Measurements from ENCODE around the gene NEDD9. TPM values are rescaled to one million over a fixed set of nuclear protein-coding genes. Genes with fewer than 3 reads are reported as not detected.

The NEDD9 gene
- total RNA-seq, 1 donor from 2014 or later = 36.9 TPM

DNA sequence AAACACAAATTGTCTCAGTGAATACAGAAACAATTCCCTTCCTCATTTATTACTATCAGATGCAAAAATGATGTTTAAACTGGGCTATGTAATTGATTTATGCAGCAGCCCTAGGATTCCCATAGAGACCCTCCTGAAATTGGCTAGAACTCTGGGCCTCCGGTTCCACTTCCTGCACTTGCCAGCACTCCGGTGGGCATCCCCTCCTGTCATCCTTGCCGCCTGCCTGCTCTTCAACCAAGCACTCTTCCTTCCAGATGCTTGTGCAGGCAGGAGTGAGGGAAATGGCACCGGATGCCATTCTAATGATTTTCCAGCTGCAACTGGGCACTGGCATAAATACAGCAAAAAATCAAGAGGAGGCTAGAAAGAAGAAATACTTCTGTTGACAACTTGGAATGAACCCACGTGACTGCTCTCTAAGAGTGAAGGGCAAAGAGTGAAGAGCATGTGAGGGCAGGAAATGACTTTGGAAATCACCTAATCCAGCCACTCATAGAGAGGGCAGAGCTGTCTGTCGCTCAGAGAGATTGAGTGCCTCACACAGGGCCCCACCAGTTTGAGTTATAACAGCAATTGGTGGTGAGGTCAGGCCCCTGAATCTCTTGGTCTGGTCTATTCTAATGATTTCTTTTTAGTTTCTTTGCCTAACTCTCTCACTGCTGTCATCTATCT, 3.7 kb upstream of the NEDD9 start:
- Mint-ChIP-seq H3K27ac (peak overlapping the region; percentile 66), H3K4me1 (peaks cover 40% of the 10 kb centered on the region), H3K36me3 (ENCODE audit: low read depth) (peaks cover 19% of the 10 kb centered on the region), H3K27me3 (no peaks in the 10 kb centered on the region), H3K4me3 (peak overlapping the region; percentile 20), H3K9me3 (peaks cover 3% of the 10 kb centered on the region)
- intact Hi-C loops (cut with micrococcal nuclease) = loop anchor here (10.0 kb wide), 3 partner anchors 259 to 491 kb away; partner anchors contain the start of gene TMEM14B
- peak; percentile 86 for DNase-seq

DNA sequence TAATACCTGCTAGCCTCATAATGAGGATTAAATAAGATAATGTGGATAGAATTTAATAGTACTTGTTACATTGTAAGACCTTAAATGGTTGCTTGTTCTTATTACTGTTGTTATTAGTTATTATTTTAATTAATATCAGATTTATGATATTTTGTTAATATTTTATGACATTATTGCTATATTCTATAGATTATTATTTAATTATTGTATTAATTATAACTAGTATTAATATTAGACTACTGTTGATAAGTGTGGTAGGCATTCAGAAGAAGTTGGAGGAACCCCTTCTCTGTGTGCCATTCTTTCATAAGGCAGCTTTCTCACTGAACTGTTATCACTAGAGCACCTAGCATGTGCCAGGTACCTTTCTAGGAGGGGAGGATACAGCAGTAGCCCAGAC, 2.6 kb upstream of the NEDD9 start:
- peaks cover 24% of the 10 kb centered on the region for H3K36me3 Mint-ChIP-seq (ENCODE audit: low read depth)
- H3K27me3 Mint-ChIP-seq = no peaks in the 10 kb centered on the region
- H3K27ac Mint-ChIP-seq = no peak overlapping the region
- no peak overlapping the region for H3K4me3 Mint-ChIP-seq
- no peak for DNase-seq
- intact Hi-C loops (cut with micrococcal nuclease) = loop anchor here (10.0 kb wide), 3 partner anchors 260 to 490 kb away; partner anchors contain the start of gene TMEM14B
- H3K9me3 Mint-ChIP-seq = peaks cover 3% of the 10 kb centered on the region
- H3K4me1 Mint-ChIP-seq = peaks cover 51% of the 10 kb centered on the region

DNA sequence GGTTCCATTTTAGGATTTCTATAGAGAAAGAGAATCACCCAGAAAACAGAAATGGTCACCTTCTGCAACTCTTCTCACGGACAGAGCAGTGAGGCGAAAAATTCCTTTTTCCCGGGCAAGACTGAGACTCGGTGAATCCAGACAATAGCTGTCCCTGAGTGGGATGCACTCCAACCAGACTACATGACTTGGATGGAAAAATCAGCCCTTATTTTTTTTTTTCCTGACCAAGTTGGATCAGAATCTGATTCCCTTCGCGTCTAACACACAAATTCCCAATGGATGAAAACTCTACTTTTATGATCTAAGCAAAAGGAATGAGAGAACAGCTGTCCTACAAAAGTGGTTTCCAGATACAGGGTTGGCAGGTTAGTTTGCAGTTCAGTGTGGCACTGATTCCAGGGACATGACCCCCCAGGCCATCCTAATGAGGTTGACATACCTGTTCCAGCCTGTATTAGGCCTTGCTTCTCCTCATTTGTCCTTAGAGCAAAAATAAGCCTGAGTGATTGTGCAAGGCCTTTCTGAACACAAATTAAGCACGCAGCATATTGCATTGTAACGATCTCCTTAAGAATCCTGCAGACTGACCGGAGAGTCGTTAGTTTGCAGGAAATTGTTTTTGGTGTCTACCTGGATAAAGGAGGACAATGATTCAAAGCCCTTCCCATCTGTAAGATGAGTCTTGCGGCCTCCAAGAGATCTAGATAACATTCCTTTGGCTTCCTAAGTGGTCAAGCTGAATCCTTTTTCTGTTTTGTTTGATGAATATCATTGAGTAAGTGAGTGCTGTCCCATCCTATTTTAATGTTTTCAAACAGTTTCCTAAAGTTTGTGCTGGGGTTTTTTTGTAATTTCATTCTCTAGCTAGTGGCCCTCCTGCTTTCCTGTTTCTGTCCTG, 1.5 kb upstream of the NEDD9 start:
- intact Hi-C loops (cut with micrococcal nuclease) = loop anchor here (2.0 to 10.0 kb wide), 7 partner anchors 61 to 489 kb away; partner anchors contain the start of genes SMIM13 and TMEM14B
- Mint-ChIP-seq H3K27ac (peak overlapping the region; percentile 97), H3K36me3 (ENCODE audit: low read depth) (peaks cover 26% of the 10 kb centered on the region)

DNA sequence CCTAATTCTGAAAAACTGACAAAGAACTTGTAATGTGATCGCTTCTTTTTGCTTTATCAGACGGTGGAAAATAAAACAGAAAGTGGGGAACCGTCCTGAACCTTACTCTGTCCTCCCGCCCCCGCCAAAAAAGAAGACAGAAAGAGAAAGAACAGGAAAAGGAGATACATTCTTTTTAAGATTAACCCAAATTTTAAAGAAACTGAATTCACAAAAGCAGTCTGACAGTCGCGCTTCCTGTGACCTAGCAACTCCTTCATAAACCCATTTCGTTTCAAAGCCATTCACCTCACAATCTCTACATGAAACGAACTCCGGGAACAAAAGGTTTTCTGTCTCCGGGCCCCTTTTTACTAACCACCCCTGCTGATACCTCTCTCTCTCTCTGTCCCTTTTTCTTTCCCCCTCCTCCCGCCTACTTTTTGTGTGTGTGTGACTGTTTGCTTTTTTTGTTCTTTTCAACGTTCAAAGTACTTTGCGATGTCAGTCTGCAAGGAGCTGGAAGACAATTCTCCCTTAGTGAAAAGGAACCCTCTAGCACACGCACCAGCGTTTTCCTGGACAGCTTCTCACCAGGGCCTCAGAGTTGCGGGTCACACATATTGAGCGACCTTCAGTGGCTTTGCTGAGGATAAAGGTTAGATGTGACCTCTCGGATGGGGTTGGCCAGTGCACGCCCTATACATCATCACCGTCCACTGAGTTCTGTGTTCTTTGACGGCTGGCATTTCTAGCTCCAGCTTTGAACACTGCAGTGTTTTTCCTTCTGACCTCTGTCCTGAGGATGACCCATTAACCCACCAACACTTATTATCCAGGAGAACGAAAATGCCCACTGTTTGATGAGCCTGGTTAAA, 530 bp upstream of the NEDD9 start:
- Mint-ChIP-seq H3K9me3 (peaks cover 3% of the 10 kb centered on the region), H3K36me3 (ENCODE audit: low read depth) (peaks cover 24% of the 10 kb centered on the region), H3K4me3 (peak overlapping the region; percentile 85), H3K4me1 (peaks cover 60% of the 10 kb centered on the region), H3K27ac (peak overlapping the region; percentile 97), H3K27me3 (no peaks in the 10 kb centered on the region)
- DNase-seq = no peak
- intact Hi-C loops (cut with micrococcal nuclease) = loop anchor here (1.0 to 10.0 kb wide), 13 partner anchors 9 to 488 kb away; partner anchors contain the start of genes SMIM13 and TMEM14B

More for the DNA sequence above, 1.5 kb upstream of the NEDD9 start:
- H3K9me3 Mint-ChIP-seq = peaks cover 3% of the 10 kb centered on the region
- peaks cover 59% of the 10 kb centered on the region for H3K4me1 Mint-ChIP-seq
- DNase-seq = no peak
- no peaks in the 10 kb centered on the region for H3K27me3 Mint-ChIP-seq
- peak overlapping the region; percentile 85 for H3K4me3 Mint-ChIP-seq

DNA sequence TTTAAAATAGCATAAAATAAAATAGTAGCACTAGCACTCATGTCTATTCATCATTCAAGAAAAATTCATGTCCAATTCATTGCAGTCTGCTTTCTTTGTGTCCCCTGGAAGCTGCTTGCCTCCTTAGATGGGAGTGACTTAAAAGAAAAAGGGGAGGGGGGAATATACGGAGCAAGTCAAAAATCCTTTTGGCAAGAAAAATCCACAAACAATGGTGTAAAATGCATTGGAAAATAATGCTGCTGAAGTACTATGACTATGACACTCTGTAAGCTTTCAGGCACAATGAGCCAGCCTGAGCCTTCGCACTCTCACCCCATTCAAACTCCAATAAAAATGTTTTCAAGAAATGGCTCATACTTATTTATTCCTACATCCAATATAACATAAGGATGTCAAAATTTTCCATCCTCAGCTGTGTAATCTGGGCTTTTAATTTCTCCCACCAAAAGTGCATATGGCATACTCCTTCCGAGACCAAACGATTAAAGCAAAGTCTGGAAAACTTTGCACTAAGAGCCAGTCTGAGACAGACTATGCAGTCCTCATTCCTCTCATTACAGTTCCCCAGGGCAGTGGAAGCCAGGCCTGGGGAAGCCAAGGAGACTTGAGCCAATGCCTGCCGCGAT, 790 bp downstream of the NEDD9 start:
- peaks cover 64% of the 10 kb centered on the region for H3K4me1 Mint-ChIP-seq
- peak overlapping the region; percentile 97 for H3K27ac Mint-ChIP-seq
- peaks cover 29% of the 10 kb centered on the region for H3K36me3 Mint-ChIP-seq (ENCODE audit: low read depth)
- H3K27me3 Mint-ChIP-seq = no peaks in the 10 kb centered on the region
- intact Hi-C loops (cut with micrococcal nuclease) = loop anchor here (1.0 to 10.0 kb wide), 13 partner anchors 7 to 487 kb away; partner anchors contain the start of genes SMIM13 and TMEM14B
- peak overlapping the region; percentile 85 for H3K4me3 Mint-ChIP-seq
- no peaks in the 10 kb centered on the region for H3K9me3 Mint-ChIP-seq
- DNase-seq = no peak

DNA sequence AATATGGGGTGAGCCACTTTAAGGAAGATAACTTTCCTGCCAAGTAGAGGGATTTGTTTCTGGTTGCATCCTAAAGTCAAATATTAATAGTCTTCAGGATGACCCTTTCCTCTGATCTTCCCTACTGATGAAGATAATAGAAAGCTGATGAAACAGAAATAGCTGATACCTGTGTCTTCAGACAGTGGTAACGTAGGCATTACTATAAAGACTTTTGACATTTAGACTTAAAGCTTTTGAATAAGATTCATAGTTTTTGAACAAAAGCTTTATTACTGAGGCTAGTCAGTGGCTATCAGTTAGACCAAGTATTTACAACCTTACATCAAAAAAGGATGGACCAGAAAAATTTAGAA, 1.4 kb downstream of the NEDD9 start:
- H3K9me3 Mint-ChIP-seq = no peaks in the 10 kb centered on the region
- H3K27ac Mint-ChIP-seq = peak overlapping the region; percentile 73
- peaks cover 34% of the 10 kb centered on the region for H3K36me3 Mint-ChIP-seq (ENCODE audit: low read depth)
- H3K4me3 Mint-ChIP-seq = peak overlapping the region; percentile 85
- no peaks in the 10 kb centered on the region for H3K27me3 Mint-ChIP-seq
- intact Hi-C loops (cut with micrococcal nuclease) = loop anchor here (5.0 to 10.0 kb wide), 5 partner anchors 139 to 486 kb away; partner anchors contain the start of genes SMIM13 and TMEM14B
- DNase-seq = no peak
- peaks cover 61% of the 10 kb centered on the region for H3K4me1 Mint-ChIP-seq

DNA sequence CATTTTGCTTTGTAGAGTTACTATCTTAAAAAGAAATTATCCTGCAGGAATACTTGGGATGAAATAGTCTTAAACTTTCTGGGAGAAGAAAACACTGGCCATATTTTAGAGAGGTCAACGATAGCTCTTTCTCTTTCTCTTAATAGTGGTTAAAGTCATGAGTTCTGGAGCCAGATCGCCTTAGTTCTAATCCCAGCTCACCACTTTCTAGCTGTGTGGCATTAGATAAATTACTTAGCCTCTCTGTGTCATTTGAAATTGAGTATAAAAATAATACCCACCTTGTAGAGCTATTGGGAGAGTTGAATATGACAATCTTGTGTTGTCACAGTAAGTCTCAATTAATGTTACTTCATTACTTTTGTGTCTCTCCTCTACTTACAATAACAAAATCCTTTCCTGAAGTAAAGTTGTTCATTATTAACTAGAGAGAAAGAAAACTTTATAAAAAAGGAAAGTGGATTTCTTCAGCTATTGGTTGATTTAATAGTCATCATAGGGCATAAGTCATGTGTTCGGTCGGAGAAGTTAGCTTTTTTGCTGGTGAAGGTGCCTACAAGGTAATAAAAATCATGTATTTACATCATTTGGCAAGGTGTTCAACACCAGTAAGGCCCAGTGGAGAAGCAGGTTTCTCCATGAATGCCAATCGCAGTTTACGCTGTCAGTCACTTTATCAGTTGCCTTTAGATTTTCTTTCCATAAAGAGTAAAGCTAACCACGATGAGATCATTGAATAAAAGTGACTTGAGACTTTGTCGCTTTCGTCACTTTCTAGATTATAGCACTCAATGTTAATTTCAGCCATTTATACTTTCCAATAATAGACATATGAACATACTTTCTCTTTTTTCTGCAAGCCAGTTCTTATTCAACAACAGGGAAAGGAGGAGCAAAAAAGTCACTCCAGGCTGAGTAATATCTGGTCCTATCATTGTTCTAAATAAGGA, 2.0 kb downstream of the NEDD9 start:
- Mint-ChIP-seq H3K4me1 (peaks cover 59% of the 10 kb centered on the region), H3K36me3 (ENCODE audit: low read depth) (peaks cover 38% of the 10 kb centered on the region), H3K27me3 (no peaks in the 10 kb centered on the region), H3K27ac (peak overlapping the region; percentile 73), H3K4me3 (peak overlapping the region; percentile 85), H3K9me3 (no peaks in the 10 kb centered on the region)
- intact Hi-C loops (cut with micrococcal nuclease) = loop anchor here (5.0 to 10.0 kb wide), 5 partner anchors 138 to 486 kb away; partner anchors contain the start of genes SMIM13 and TMEM14B
- no peak for DNase-seq

DNA sequence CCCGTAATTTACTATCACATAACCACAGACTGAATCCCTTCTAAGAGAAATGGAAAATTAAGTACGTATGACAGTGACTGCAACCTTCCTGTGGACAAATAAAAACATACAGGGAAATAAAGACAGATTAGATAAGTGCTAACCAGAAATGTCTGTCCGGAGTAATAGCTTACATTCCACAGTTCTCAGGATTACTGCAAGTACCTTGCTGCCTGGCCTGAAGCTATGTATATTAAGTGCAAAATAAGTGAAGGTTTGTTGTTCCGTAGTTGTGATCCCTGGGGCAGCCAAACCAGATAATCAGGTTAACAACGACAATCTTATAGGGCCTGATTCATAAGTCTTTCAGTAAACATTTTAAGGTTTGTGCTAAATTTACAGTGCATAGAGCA, 2.8 kb downstream of the NEDD9 start:
- Mint-ChIP-seq H3K4me3 (peak overlapping the region; percentile 85), H3K9me3 (peaks cover 3% of the 10 kb centered on the region), H3K4me1 (peaks cover 64% of the 10 kb centered on the region), H3K27ac (no peak overlapping the region), H3K36me3 (ENCODE audit: low read depth) (peaks cover 44% of the 10 kb centered on the region), H3K27me3 (no peaks in the 10 kb centered on the region)
- DNase-seq = no peak
- intact Hi-C loops (cut with micrococcal nuclease) = loop anchor here (5.0 to 10.0 kb wide), 5 partner anchors 137 to 485 kb away; partner anchors contain the start of genes SMIM13 and TMEM14B

DNA sequence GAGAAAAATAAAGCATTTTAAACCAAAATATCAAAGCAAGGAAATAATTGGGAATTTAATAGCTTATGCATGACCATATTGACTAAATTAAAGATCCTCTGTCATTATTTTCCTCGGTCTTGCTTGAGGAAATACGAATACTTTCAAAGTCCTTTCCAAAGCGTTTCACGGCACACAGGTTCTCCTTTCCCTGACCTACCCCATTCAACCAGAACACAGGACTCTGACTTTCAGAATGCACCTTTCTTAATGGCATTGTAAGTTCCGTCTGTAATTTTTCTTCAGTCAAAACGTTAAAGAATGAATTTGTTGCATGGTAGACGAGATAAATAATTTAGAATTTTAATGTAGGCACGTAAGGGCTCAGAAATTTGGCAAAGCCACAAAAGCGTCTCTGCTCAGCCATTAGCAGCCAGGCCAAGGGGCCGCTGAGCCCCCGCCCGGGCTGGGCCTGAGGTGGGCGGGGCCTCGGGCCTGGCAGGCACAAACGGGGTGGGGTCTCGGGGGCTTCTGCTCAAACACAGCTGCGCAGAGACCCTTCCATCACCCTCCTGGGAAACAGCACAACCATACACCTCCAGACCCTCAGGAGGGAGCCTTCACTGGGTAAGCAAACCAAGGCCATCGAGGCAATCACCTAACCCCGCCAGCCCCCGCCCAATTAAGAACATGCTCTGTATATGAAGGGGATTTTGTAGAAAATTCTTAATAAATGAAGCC, 3.4 kb downstream of the NEDD9 start:
- Mint-ChIP-seq H3K27ac (no peak overlapping the region), H3K9me3 (peaks cover 3% of the 10 kb centered on the region), H3K36me3 (ENCODE audit: low read depth) (peaks cover 49% of the 10 kb centered on the region), H3K4me1 (peaks cover 66% of the 10 kb centered on the region), H3K4me3 (peak overlapping the region; percentile 85), H3K27me3 (no peaks in the 10 kb centered on the region)
- DNase-seq = no peak
- intact Hi-C loops (cut with micrococcal nuclease) = no loop called here

DNA sequence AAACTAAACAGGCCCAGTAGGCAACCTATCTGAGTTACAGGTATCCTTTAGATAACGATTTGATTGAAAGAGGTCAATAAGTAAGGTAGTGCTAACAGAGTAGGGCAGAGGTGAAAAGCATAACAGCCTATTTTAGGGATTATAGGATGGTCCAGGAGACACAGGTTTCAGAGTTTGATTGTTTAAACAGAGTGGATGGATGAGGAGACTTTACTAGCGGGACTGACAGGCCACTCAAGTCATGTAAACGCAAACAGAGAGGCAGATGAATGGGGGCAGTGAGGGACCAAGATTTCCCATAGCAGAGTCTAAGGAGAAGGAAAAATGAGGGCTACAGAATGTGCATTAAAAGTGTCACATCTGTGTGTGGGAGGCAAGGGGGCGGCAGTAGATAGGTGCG, 4.8 kb downstream of the NEDD9 start:
- DNase-seq = no peak
- Mint-ChIP-seq H3K36me3 (ENCODE audit: low read depth) (peaks cover 55% of the 10 kb centered on the region), H3K27ac (no peak overlapping the region), H3K27me3 (no peaks in the 10 kb centered on the region), H3K4me3 (no peak overlapping the region), H3K9me3 (peaks cover 3% of the 10 kb centered on the region), H3K4me1 (peaks cover 65% of the 10 kb centered on the region)
- intact Hi-C loops (cut with micrococcal nuclease) = no loop called here

DNA sequence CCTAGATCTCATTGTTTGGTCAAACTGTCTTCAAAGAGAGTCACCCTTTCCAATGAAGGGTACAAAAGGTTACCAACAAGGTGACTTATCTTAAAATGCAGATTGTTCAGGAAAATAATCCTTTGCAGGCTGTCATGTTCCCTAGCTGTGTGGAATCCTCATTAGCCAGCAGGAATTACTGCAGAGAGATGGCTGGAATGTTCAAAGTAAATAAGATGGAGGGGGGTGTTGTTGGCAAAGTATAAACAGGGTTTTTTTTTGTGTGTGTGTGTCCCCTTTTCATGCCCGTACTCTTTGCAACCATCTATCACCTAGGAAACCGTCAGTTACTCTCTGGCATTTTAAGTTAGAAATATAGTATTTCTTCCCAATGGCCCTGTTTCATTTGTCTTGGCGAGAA, 6.5 kb downstream of the NEDD9 start:
- Mint-ChIP-seq H3K9me3 (peaks cover 3% of the 10 kb centered on the region), H3K36me3 (ENCODE audit: low read depth) (peaks cover 61% of the 10 kb centered on the region), H3K4me1 (peaks cover 71% of the 10 kb centered on the region), H3K27ac (peak overlapping the region; percentile 71), H3K4me3 (peak overlapping the region; percentile 56), H3K27me3 (no peaks in the 10 kb centered on the region)
- no peak for DNase-seq
- intact Hi-C loops (cut with micrococcal nuclease) = no loop called here
